ENCODE results near the gene FKRP. TPM values are rescaled to one million over a fixed set of nuclear protein-coding genes. Genes with fewer than 3 reads are reported as not detected.

The FKRP gene
- total and polyA plus RNA-seq, 2 donors, result 10.6 to 19.3 TPM

DNA sequence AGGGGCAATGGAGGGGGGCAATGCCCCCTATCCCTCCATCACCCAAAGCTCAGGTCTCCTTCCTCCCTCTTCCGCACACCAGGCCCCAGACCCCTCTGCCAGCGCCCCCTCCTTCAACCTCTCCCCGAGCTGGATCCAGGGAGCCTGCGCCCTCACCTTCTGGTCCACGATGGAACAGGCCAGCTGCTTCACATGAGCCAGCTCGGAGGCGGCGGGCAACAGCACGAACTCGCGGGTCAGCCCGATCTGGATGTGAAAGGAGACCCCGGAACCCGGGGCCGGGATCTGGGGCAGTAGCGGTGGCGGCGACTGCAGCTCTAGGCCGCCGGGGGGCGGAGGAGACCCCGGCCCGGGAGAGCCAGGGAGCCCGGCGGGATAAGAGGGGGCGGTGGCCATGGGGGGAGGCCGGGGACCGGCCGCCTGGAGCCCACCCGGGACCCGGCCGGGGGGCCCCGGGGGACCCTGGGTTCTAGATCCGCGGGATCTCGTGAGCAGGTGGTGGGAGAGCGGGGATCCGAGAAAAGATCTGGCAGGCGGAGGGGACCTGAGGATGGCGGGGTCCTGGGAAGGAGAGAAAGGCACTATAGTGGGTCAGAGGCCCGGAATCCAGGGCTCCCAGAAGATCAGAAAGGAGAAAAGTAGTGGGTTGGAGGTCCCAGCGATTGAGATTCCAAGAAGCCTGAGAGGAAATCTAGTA is 29.7 kb upstream of the FKRP start:
- DNase-seq (ENCODE audit: extremely low spot score), result no peak
- Histone ChIP-seq H3K4me1 (ENCODE audit: insufficient read depth) (no peaks in the 10 kb centered on the region), H3K27ac (ENCODE audit: low read depth) (peak overlapping the region; percentile 72), H3K36me3 (ENCODE audit: insufficient read depth) (peaks cover 5% of the 10 kb centered on the region), H3K4me3 (ENCODE audit: low read depth, low read length) (peak overlapping the region; percentile 82)
- 2% methylated on average over 42 of the region's 42 CpGs for WGBS

DNA sequence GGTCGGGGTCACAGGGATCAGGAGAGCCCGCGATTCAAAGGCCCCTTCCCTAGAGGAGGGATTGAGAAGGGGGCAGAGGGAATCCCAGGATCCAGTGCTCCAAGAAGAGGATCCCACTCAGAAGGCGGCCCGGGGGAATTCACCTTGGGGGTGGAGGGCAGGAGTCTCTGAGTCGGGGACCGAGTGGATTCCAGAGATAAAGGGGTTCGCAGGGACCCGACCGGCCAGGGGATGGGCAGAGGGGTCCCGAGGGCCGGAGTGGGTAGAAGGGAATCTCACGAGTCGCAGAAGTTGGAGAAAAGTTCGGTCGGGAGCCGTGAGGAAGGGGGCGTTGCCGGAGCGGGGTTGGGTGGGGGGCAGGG is 29.2 kb upstream of the FKRP start:
- Histone ChIP-seq H3K4me3 (ENCODE audit: low read depth, low read length) (peak overlapping the region; percentile 82), H3K27ac (ENCODE audit: low read depth) (peak overlapping the region; percentile 72), H3K36me3 (ENCODE audit: insufficient read depth) (peaks cover 5% of the 10 kb centered on the region), H3K4me1 (ENCODE audit: insufficient read depth) (no peaks in the 10 kb centered on the region)
- no peak for DNase-seq (ENCODE audit: extremely low spot score)
- WGBS, result under 1% methylated on average over 20 of the region's 20 CpGs

DNA sequence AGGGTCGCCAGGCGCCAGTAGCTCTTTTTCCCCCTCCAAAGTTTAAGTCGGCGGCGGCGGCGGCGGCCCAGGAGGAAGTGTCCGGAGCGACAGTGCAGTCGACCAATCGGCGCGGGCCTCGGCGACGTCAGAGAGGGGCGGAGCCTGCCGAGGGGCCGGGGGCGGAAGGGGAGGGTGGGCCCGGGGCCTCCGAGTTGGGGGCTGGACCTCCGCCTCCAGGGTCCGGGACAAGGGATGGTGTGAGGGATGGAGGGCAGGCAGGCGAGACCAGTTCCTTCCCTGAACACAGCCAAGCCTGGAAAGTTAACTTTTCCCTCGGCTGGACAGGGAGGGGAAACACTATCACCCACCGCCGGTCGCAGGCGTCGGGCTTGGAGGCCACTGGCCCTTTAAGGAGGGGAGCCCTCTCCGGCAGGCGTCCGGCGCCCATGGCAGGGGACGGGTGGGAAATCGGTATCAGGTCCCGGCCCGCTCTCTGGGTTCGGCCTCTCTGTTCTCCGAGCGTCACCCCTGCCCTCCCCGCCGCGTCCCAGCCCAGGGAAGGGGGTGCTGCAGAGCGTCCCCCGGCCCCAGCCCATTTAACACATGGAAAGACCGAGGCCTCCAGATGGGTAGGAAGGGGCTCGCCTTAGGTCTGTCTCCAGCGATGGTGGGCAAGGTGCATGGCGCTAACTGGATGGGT is 28.7 kb upstream of the FKRP start, which contains the start of gene PRKD2:
TSS of gene PRKD2 (minus strand) at position 81 of the 682 bp plus-strand sequence. CDS start 744 bp downstream, outside the sequence.
- WGBS, result 1% methylated on average over 52 of the region's 52 CpGs
- peak within 1 kb of the TSS; percentile 85 for H3K27ac ChIP-seq (ENCODE audit: low read depth)
- DNase-seq (ENCODE audit: extremely low spot score), result peak; percentile 56
- H3K4me1 ChIP-seq (ENCODE audit: insufficient read depth), result no peaks in the 10 kb centered on the region
- peaks cover 5% of the 10 kb centered on the region for H3K36me3 ChIP-seq (ENCODE audit: insufficient read depth)
- peak within 1 kb of the TSS; percentile 82 for H3K4me3 ChIP-seq (ENCODE audit: low read depth, low read length)

DNA sequence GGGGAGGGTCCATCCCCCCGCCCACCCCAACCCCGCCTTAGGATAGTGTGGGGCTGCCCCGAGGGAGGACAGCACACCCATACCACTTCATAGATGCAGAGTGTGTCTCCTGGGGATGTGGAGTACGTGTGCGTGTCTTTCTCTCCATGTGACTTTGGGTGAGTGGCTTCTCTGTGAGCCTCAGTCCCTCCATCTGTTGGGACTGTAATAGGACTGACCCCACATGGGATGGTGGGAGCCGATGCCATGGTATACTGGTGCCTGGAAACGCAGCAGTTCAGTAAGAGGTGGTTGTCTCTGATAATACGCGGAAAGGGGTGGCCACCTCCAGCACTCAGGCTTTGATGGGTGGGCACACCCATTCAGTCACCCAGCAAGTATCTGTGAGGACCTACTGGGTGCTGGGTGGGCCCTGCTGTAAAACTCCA is 28.1 kb upstream of the FKRP start:
- peak overlapping the region; percentile 85 for H3K27ac ChIP-seq (ENCODE audit: low read depth)
- no peaks in the 10 kb centered on the region for H3K4me1 ChIP-seq (ENCODE audit: insufficient read depth)
- peak overlapping the region; percentile 82 for H3K4me3 ChIP-seq (ENCODE audit: low read depth, low read length)
- 25% methylated on average over 9 of the region's 9 CpGs for WGBS
- DNase-seq (ENCODE audit: extremely low spot score), result no peak
- peaks cover 6% of the 10 kb centered on the region for H3K36me3 ChIP-seq (ENCODE audit: insufficient read depth)

DNA sequence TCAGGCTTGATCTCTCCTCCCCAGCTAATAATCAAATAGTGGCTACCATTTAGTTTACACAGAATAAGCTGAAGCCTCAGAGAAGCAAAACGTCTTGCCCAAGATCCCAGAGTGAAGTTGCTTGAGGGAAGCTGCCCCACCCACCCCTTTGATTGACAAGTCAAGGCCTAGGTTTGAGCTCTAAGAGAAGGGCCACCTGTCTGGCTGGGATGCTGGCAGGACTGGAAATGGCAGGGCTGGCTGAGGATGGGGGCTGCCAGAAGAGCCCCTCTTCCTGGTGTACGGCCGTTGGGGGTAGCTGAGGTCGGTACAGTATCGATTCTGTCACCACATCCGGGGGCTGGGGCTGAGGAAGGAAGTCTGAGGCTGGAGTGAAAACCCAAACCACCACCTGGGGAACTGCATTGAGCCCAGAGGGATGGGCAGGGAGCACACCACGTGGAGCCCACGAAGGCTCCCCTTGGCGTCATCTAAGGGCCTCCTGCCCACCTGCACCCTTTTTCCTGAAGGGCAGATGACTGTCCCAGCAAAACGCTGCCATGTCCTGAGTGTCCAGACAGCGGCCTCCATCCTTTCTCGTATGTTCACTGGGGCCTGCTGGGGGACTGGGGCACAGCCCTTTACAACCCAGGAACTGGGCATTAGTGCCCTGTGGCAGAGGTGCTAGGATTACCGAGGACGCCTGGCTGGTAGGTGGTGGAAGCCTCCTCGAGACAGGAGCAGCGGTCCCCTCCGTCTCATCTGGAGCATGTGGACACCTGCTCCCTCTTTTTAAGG is 27.5 kb upstream of the FKRP start:
- Histone ChIP-seq H3K36me3 (ENCODE audit: insufficient read depth) (peaks cover 10% of the 10 kb centered on the region), H3K4me1 (ENCODE audit: insufficient read depth) (no peaks in the 10 kb centered on the region), H3K27ac (ENCODE audit: low read depth) (no peak overlapping the region), H3K4me3 (ENCODE audit: low read depth, low read length) (no peak overlapping the region)
- 66% methylated on average over 17 of the region's 17 CpGs for WGBS
- no peak for DNase-seq (ENCODE audit: extremely low spot score)

DNA sequence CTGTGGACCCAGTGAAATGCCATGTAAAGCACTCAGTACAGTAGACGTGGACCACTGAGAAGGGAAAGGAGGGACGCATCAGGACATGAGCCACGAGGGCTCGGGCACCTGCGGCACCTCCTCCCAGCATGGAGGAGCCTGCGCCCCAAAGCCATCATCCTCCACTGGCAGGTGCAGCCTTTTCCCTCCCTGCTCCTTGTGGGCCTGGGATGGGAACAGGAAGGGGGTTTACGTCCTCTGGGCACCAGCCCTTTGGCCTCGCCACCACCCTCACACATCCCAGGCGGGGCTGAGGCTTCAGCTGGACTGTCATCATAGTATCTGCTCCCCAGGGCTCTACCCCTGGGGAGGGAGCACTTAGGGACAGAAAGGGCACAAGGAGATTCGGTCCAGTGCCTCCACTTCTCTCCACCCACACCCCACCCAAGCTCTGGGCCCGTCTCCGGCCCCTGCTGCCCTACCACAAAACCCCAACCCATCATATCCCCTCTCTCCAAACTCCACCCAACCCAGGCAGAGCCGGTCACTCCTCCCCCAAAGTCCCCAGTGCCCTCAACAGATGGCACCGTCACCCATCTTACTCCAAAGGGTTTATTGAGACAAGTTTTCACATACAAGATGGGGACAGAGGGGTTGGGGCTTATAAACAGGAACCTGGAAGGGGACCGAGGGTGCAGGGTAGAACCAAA is 26.8 kb upstream of the FKRP start:
- Histone ChIP-seq H3K36me3 (ENCODE audit: insufficient read depth) (peaks cover 10% of the 10 kb centered on the region), H3K27ac (ENCODE audit: low read depth) (no peak overlapping the region), H3K4me3 (ENCODE audit: low read depth, low read length) (no peak overlapping the region), H3K4me1 (ENCODE audit: insufficient read depth) (no peaks in the 10 kb centered on the region)
- WGBS, result 75% methylated on average over 15 of the region's 15 CpGs
- no peak for DNase-seq (ENCODE audit: extremely low spot score)

DNA sequence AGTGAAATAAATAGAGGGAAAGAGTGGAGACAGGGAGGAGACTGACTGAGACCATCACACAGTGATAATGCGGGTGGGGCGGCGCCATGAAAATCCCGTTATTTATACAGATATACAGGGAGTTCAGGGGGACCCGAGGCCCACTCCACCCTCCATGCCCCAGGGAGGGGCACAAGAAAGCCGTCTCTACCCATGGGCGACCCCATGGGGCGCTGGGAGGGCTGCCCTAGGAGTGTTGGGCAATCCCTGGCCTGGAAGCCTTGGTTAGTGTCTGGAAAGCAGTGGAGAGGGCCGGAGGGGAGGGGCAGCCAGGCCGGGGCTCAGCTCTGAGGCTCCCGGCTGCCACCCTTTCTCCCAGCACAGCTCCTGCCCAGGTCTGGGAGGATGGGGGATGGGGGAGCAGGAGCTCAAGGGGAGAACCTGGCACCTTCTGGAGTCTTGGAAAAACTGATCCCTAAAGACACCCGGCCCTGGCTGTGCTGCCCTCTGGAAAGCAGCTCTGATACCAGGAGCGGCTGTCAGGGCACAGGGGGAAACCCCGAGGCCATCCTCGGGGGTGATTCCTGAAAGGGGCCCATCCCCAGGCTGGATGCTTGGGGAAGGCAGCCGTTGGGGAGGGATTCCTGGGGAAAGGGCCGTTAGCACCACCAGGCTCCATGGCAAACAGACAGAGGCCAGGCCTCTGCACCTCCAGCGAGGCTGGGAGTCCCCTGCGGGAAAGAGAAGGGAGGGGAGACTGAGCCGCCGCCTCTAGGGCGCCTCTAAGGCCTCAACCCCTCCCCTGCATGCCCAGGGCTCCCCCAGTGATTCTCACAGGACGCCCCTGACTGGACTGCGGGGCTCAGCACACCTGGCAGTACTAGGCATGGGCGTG is 26.0 kb upstream of the FKRP start:
- H3K27ac ChIP-seq (ENCODE audit: low read depth), result no peak overlapping the region
- WGBS, result 68% methylated on average over 25 of the region's 25 CpGs
- no peaks in the 10 kb centered on the region for H3K4me1 ChIP-seq (ENCODE audit: insufficient read depth)
- H3K36me3 ChIP-seq (ENCODE audit: insufficient read depth), result peaks cover 10% of the 10 kb centered on the region
- no peak overlapping the region for H3K4me3 ChIP-seq (ENCODE audit: low read depth, low read length)
- no peak for DNase-seq (ENCODE audit: extremely low spot score)

DNA sequence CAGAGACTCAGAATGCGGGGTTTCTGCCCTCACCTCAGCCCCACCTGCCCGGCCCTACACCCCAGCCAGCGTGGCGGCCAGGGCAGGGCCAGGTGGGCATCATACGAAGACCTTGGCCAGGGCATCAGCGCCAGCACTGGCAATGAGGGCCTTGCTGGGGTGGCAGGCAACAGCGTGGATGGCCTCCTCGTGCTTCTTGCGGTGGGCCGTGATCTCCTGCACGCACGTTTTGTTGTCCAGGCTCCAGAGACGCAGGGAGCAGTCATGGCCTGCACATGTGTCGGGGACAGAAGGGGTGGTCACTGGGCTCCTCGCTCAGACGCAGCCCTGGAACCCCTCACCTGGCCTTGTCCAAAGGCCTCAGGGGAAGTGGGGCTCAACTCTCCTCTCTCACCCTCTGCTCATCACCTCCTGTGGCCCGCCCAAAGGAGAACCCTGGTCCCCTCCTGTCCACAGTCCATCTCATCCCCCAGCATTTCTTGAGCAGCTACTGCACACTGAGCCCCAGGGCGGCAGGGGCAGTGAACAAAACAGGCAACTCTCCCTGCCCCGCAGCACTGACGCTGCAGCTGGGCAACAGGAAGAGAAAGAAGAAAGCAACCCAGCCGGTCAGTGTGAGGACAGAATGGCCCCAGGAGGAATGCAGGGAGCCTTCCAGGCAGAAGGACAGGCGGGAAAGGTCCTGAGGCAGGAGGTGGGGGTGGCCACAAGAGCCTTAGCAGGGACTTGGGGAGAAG is 25.2 kb upstream of the FKRP start:
- no peak for DNase-seq (ENCODE audit: extremely low spot score)
- peaks cover 10% of the 10 kb centered on the region for H3K36me3 ChIP-seq (ENCODE audit: insufficient read depth)
- WGBS, result 89% methylated on average over 22 of the region's 22 CpGs

DNA sequence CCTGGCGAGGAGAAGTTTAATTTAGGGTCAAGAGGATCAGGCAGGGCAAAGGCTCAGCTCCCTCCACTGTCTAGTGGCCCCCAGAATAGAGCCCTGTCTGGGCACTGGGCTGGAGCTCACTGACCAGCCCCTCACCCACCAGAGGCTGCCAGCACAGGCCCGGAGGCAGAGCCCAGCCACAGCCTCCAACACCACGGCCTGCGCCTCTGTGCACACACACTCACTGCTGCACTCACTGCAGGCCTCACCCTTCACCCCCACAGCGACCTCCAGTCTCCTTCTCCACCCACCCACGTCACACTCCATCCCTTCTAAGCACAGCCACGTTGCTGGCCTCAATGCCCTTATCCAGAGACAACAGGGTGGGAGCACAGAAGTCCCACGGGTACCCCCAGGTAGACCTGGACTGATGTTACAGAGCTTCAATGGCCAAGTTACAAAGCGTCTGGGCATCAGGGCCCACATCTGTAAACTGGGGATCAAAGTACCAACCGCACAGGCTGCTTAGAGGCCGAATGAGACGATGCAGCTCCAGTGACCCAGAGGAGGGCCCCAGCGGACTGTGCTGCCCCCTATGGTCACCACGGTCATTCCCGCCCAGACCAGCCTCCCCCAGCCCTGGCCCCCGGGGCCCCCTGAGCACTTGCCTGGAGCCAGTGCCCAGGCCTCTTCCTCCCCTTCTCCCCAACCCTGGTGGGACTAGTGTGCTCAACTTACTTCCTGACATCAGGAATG is 24.4 kb upstream of the FKRP start:
- 80% methylated on average over 16 of the region's 16 CpGs for WGBS
- no peaks in the 10 kb centered on the region for H3K4me1 ChIP-seq (ENCODE audit: insufficient read depth)
- H3K36me3 ChIP-seq (ENCODE audit: insufficient read depth), result peaks cover 13% of the 10 kb centered on the region
- H3K4me3 ChIP-seq (ENCODE audit: low read depth, low read length), result no peak overlapping the region
- H3K27ac ChIP-seq (ENCODE audit: low read depth), result no peak overlapping the region
- no peak for DNase-seq (ENCODE audit: extremely low spot score)

More for the DNA sequence above, 25.2 kb upstream of the FKRP start:
- no peak overlapping the region for H3K4me3 ChIP-seq (ENCODE audit: low read depth, low read length)
- no peak overlapping the region for H3K27ac ChIP-seq (ENCODE audit: low read depth)
- no peaks in the 10 kb centered on the region for H3K4me1 ChIP-seq (ENCODE audit: insufficient read depth)

DNA sequence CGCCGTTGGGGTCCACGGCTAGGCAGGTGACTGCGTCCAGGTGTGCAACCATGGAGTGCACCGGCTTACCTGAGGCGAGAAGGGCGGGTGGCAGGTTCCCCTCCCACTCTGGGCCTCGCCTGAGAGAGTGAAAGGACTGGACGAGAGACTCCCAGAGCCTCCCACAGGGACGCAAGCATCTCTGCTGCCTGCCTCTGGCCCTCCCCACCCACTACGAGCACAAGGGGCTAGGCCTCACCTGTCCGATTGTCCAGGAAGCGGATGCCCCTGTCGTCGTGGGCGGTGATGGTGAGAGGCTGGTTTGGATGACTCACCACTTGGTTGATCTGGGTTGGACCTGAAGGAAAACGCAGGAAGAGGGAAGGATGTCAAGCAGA is 23.9 kb upstream of the FKRP start:
- H3K36me3 ChIP-seq (ENCODE audit: insufficient read depth), result peaks cover 13% of the 10 kb centered on the region
- H3K4me3 ChIP-seq (ENCODE audit: low read depth, low read length), result no peak overlapping the region
- H3K27ac ChIP-seq (ENCODE audit: low read depth), result no peak overlapping the region
- no peaks in the 10 kb centered on the region for H3K4me1 ChIP-seq (ENCODE audit: insufficient read depth)
- 85% methylated on average over 17 of the region's 17 CpGs for WGBS
- no peak for DNase-seq (ENCODE audit: extremely low spot score)

DNA sequence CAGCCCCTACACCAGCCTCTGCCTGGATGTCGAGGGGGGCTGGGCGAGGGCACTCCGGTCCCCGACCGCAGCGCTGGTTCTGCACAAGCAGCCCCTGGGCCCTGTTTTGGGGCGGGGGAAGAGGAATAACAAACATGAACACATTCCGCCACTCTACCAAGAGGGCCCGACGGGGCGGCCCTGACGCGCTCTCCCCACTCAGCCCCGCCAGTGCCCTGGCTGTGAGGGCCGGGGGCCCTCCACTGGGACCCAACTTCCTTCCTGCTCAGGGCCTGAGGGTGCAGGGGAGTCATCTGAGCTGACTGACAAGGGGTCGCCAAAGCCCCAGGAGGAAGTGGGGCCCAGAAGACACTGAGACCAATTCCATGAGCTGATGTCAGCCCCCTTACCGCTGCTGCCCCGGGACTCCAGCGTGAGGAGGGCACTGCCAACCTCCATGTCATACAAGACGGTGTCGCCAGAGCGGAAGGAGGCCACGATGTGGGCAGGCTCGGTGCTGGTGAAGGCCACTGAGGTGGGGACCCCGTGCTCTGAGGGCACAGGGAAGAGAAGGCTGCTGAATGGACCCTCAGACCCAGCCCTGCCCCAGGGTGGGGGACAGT is 23.3 kb upstream of the FKRP start:
- no peak overlapping the region for H3K27ac ChIP-seq (ENCODE audit: low read depth)
- WGBS, result 85% methylated on average over 25 of the region's 25 CpGs
- H3K4me3 ChIP-seq (ENCODE audit: low read depth, low read length), result no peak overlapping the region
- no peaks in the 10 kb centered on the region for H3K4me1 ChIP-seq (ENCODE audit: insufficient read depth)
- H3K36me3 ChIP-seq (ENCODE audit: insufficient read depth), result peaks cover 13% of the 10 kb centered on the region
- DNase-seq (ENCODE audit: extremely low spot score), result no peak

Measured in urinary bladder (tissue), 4 donors.